ENCODE results near the gene AFF3.

AFF3 gene

DNA sequence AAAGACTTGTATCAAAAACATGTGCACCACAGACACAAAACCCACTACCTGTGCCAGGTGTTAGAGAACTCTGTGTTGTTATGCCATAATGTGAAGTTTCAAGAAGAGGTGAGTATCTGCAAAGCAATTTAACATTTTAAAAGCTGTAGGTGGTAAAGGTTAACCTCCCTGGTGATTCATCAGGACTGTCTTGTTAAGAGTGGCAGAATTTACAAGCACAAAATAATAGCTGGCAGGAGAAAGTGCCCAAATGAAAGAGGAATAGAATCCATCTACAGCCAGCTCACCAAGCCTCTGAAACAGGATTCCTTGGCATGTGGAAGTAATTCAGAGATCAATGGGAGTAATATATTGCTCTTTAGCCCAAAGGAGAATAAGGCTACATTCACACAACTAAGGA lies 230.7 kb downstream of the AFF3 start:
- DNase-seq: no peak
- TF ChIP-seq CTCF (IDR thresholded peaks at IDR 0.05): no peak
- peaks cover 17% of the 10 kb centered on the region for H3K9me3 Mint-ChIP-seq
- peak overlapping the region; percentile 39 for H3K27ac Mint-ChIP-seq
- H3K4me3 Mint-ChIP-seq: no peak overlapping the region
- H3K36me3 Mint-ChIP-seq (ENCODE audit: low read depth): peaks cover 46% of the 10 kb centered on the region
- H3K27me3 Mint-ChIP-seq (ENCODE audit: low read depth, poor library complexity): no peaks in the 10 kb centered on the region
- H3K4me1 Mint-ChIP-seq: peaks cover 25% of the 10 kb centered on the region

- Mint-ChIP-seq H3K36me3 (ENCODE audit: low read depth) (peaks cover 43% of the 10 kb centered on the region), H3K4me1 (peaks cover 32% of the 10 kb centered on the region), H3K27me3 (ENCODE audit: low read depth, poor library complexity) (no peaks in the 10 kb centered on the region), H3K27ac (peak overlapping the region; percentile 39), H3K4me3 (no peak overlapping the region), H3K9me3 (peaks cover 17% of the 10 kb centered on the region)
- DNase-seq: no peak
- no peak for TF ChIP-seq CTCF (IDR thresholded peaks at IDR 0.05)
Measured at GRCh38 chr2:99910902-99911301, 231.5 kb downstream of the AFF3 start.

GRCh38 chr2:99905636-99906035 lies 236.8 kb downstream of the AFF3 start:
- DNase-seq: no peak
- Mint-ChIP-seq H3K9me3 (no peaks in the 10 kb centered on the region), H3K36me3 (ENCODE audit: low read depth) (peaks cover 27% of the 10 kb centered on the region), H3K27me3 (ENCODE audit: low read depth, poor library complexity) (peaks cover 3% of the 10 kb centered on the region), H3K27ac (no peak overlapping the region), H3K4me3 (no peak overlapping the region), H3K4me1 (peaks cover 50% of the 10 kb centered on the region)
- no peak for TF ChIP-seq CTCF (IDR thresholded peaks at IDR 0.05)

- Mint-ChIP-seq H3K4me1 (peaks cover 52% of the 10 kb centered on the region), H3K36me3 (ENCODE audit: low read depth) (peaks cover 28% of the 10 kb centered on the region), H3K9me3 (no peaks in the 10 kb centered on the region), H3K27me3 (ENCODE audit: low read depth, poor library complexity) (peaks cover 3% of the 10 kb centered on the region), H3K27ac (no peak overlapping the region), H3K4me3 (no peak overlapping the region)
- TF ChIP-seq CTCF (IDR thresholded peaks at IDR 0.05): no peak
- no peak for DNase-seq
Measured at GRCh38 chr2:99905025-99905424, 237.4 kb downstream of the AFF3 start.

DNA sequence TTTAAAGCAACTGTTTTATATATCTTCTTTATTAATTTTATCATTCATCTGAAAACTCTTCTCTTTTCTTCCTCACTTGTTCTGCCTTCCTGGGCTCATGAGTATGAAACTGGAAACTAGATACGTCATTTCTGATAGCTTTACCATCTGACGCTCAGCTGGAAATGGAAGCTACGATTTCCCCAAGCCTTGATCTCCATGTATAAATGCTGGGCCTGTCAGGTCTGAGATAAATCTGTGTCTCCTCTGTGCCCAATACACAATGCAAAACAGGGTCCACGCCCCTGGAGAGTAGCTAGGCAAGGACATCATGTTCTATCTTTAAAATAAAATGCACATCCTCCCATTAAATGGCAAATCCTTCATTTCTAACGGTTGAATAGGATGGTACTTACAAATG lies 238.4 kb downstream of the AFF3 start:
- Mint-ChIP-seq H3K9me3 (no peaks in the 10 kb centered on the region), H3K27ac (peak overlapping the region; percentile 27)

More for the DNA sequence above, 238.4 kb downstream of the AFF3 start:
- Mint-ChIP-seq H3K36me3 (ENCODE audit: low read depth) (peaks cover 31% of the 10 kb centered on the region), H3K4me3 (no peak overlapping the region), H3K27me3 (ENCODE audit: low read depth, poor library complexity) (peaks cover 3% of the 10 kb centered on the region), H3K4me1 (peaks cover 55% of the 10 kb centered on the region)
- no peak for DNase-seq
- TF ChIP-seq CTCF (IDR thresholded peaks at IDR 0.05): no peak
